Right hindlimb (tissue), 1 donor: ENCODE data around the gene ZCWPW2.

Experiments used
- DNase-seq: peaks from one replicate; pipeline ENCODE4 v3.0.0-alpha.2; 2018

ZCWPW2 gene

GRCh38 chr3:28386049-28386448, 37.5 kb downstream of the ZCWPW2 start:
- no peak for DNase-seq

GRCh38 chr3:28388978-28389377, 40.5 kb downstream of the ZCWPW2 start:
- no peak for DNase-seq

GRCh38 chr3:28399206-28399605, 50.7 kb downstream of the ZCWPW2 start:
- no peak for DNase-seq

GRCh38 chr3:28406241-28406640, 57.7 kb downstream of the ZCWPW2 start:
- DNase-seq = no peak

GRCh38 chr3:28449398-28449797, 100.9 kb downstream of the ZCWPW2 start:
- no peak for DNase-seq

- DNase-seq = no peak
These were observed 114.3 kb downstream of the ZCWPW2 start for GRCh38 chr3:28462866-28463265.

GRCh38 chr3:28467414-28467813, 118.9 kb downstream of the ZCWPW2 start:
- no peak for DNase-seq

- DNase-seq = no peak
These were observed 127.7 kb downstream of the ZCWPW2 start for GRCh38 chr3:28476194-28476593.

- DNase-seq = no peak
These were observed 128.2 kb downstream of the ZCWPW2 start for GRCh38 chr3:28476764-28477163.

- no peak for DNase-seq
These were observed 136.6 kb downstream of the ZCWPW2 start for GRCh38 chr3:28485164-28485563.

- no peak for DNase-seq
These were observed 146.8 kb downstream of the ZCWPW2 start for GRCh38 chr3:28495301-28495700.

- no peak for DNase-seq
These were observed 153.9 kb downstream of the ZCWPW2 start for GRCh38 chr3:28502397-28502937.

GRCh38 chr3:28504976-28505375, 156.5 kb downstream of the ZCWPW2 start:
- DNase-seq = no peak

- DNase-seq = no peak
These were observed 173.1 kb downstream of the ZCWPW2 start for GRCh38 chr3:28521663-28522062.

GRCh38 chr3:28542351-28542750, 193.8 kb downstream of the ZCWPW2 start:
- no peak for DNase-seq

- DNase-seq = no peak
These were observed 195.7 kb downstream of the ZCWPW2 start for GRCh38 chr3:28544236-28544635.

GRCh38 chr3:28544831-28545230, 196.3 kb downstream of the ZCWPW2 start:
- no peak for DNase-seq

- DNase-seq = no peak
These were observed 199.2 kb downstream of the ZCWPW2 start for GRCh38 chr3:28547677-28548076.

- DNase-seq = no peak
These were observed 204.7 kb downstream of the ZCWPW2 start for GRCh38 chr3:28553175-28553574.

GRCh38 chr3:28556195-28556594, 207.7 kb downstream of the ZCWPW2 start:
- no peak for DNase-seq

- DNase-seq = no peak
These were observed 215.7 kb downstream of the ZCWPW2 start for GRCh38 chr3:28564211-28564610.

- DNase-seq = no peak
These were observed 220.8 kb downstream of the ZCWPW2 start for GRCh38 chr3:28569357-28569756.

GRCh38 chr3:28574036-28574435, 225.5 kb downstream of the ZCWPW2 start:
- no peak for DNase-seq

GRCh38 chr3:28575100-28575745, 226.7 kb downstream of the ZCWPW2 start:
- peak; percentile 46 for DNase-seq
